AG09319 (cell line): ENCODE data around the gene PXK.
A peak's percentile ranks its signal among the peaks of the same experiment; 100 is the strongest.

ENCODE experiments used
- DNase-seq: peaks from one replicate; pipeline ENCODE4 v3.0.0-alpha.2; 2010; ENCODE audit warnings: low read depth; ENCODE audit errors: extremely low read depth
- TF ChIP-seq, protein P1 (sequence below): IDR thresholded peaks from 2 replicates; pipeline ENCODE4 v1.5.1; 2011; ENCODE audit warnings: low read depth, mild to moderate bottlenecking, inconsistent platforms, low read length, moderate library complexity

The PXK gene

DNA sequence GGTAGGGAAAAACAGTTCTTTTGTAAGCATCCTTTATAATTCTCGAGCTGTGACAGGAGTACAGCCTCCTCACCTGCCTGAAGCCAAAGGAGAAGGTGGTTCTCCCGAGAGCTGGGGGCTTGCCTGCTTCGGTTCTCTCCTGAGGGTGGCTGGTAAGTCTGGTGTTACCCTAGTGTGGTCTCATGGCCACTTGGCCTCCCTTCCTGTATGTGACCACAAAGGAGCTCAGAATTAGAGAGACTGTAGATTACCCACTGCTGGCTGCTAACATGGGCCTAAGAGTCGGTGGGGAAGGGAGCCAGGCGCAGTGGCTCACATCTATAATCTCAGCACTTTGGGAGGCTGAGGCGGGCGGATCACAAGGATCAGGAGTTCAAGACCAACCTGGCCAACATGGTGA is 88.3 kb downstream of the PXK start:
- TF ChIP-seq, protein P1, sequence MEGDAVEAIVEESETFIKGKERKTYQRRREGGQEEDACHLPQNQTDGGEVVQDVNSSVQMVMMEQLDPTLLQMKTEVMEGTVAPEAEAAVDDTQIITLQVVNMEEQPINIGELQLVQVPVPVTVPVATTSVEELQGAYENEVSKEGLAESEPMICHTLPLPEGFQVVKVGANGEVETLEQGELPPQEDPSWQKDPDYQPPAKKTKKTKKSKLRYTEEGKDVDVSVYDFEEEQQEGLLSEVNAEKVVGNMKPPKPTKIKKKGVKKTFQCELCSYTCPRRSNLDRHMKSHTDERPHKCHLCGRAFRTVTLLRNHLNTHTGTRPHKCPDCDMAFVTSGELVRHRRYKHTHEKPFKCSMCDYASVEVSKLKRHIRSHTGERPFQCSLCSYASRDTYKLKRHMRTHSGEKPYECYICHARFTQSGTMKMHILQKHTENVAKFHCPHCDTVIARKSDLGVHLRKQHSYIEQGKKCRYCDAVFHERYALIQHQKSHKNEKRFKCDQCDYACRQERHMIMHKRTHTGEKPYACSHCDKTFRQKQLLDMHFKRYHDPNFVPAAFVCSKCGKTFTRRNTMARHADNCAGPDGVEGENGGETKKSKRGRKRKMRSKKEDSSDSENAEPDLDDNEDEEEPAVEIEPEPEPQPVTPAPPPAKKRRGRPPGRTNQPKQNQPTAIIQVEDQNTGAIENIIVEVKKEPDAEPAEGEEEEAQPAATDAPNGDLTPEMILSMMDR = no peak

DNA sequence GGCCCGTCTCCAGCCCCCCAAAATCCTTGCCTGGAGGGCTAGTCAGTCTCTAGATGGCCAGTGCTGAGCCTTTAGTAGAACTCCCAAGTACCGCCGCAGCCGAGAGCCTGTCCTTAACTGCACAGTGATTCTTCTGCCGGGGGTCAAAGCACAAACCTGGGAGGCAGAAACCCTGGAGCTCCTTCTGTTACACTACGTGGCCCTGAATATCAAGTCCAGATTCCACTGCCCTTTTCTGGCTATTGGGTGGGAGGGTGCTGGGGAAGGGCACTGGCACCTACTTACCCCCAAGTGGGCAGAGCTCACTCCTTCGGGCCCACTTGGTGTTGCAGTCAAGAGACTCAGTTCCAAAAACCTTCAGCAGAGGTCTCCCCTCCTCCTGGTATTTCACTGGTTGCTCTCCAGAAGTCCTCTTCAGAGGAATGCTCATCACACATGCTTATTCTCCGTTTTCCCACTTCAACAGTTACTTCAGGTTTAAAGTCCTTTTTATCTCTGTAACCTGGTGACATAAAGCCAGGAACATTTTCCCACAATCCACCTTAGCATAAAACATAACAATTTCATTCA is 90.1 kb downstream of the PXK start:
- TF ChIP-seq, protein P1 = peak; percentile 31
- no peak for DNase-seq

More for the DNA sequence above, 88.3 kb downstream of the PXK start:
- DNase-seq = no peak

DNA sequence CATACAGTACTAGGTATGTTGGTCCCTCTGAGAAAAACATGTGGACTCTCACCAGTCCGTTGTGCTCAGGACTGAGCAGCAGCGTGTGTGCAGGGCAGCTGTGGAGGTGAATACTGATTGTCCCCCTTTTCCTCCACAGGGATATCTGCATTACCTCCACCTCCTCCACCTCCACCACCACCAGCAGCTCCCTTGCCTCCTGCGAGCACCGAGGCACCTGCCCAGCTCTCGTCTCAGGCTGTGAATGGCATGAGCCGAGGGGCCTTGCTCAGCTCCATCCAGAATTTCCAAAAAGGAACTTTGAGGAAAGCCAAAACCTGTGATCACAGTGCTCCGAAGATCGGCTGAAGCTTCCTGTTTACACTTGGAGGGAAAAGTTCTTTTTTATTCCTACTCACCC is 91.9 kb downstream of the PXK start:
- no peak for DNase-seq
- TF ChIP-seq, protein P1 = no peak

DNA sequence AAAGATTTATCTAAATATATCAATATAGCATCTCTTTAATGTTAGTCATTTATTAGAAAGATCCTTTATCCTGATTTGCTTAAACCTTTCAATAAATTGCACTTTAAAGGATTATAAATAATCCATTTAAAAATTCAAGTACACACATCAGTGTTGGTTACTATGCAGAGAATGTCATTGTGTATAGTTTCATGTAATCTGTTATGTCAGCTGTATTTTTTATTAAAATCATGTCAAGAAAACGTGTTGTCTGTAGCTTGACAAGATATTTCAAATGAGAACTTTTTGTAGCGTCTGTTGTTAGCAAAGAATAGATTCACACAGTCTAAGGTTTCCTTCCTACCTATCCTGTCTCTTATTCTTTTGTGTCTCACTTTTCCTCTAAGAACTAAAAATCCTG is 93.1 kb downstream of the PXK start:
- TF ChIP-seq, protein P1 = no peak
- no peak for DNase-seq

DNA sequence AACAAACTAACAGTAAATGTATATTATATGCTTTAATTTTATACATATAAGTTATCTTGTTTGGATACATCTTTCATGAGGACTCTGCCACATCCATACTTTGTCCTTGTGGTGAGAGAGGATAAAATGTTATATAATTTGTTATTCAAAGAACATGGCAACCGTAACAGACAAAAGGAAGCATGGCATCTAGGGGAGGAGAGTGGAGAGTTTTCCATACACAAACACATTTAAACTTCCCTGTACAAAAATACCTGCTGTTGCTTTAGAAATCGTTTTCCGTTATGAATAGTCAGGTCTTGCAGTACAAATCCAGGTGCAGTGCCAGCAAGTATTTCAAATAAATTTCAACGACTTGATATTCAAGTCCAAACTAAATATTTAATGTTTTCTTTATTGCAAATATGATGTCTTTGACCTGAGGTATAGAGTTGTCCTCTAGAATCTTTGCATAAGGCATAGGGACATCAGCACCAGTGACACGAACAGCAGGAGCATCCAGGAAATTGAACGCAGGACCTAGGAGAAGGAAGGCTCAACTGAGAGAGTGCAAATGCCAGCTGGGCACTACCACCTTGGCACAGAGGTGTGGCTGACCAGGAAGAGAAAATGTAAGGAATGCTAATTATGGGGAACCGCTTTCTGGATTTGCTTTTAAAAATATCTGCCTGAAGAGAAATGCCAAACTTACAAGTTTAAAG is 95.1 kb downstream of the PXK start:
- no peak for DNase-seq
- TF ChIP-seq, protein P1 = no peak

DNA sequence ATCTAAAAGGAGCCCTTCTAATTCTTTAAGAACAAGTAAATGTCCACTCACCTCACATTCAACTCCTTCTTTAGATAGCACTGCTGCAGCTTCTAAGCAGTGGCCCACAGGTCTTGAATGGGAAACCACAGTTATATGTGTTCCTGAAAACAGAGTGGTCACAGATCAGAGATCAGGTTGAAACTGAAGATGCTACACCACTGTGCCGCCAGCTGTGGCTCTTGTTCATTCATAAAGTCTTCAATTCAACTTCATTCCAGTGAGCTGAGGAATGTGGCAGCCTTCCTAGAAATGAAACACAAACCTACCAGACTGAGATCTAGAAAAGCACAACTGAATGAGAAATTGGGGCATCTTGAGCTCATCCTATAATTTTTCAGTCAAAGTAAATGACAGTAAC is 97.0 kb downstream of the PXK start:
- TF ChIP-seq, protein P1 = no peak
- no peak for DNase-seq

DNA sequence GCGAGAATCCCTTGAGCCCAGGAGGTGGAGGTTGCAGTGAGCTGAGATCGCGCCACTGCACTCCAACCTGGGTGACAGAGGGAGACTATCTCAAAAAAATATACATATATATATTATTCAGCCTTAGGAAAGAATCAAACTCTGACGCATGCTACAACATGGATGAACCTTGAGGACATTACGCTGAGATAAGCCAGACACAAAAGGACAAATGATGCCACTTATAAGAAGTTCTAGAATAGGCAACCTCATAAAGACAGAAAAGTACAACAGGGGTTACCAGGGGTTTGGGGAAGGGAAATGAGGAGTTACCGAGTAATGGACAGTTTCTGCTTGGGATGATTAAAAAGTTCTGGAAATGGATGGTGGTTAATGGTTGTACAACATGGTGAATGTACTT is 100.2 kb downstream of the PXK start:
- TF ChIP-seq, protein P1 = no peak
- DNase-seq = no peak
